GM12878 (cell line): Measurements from ENCODE around the gene TMEM52B.

Source experiments
- CEBPB ChIP-seq, 2 experiments: fragments of 150-350 bp in 1 of 2; IDR thresholded peaks; 2 replicates each; pipeline ENCODE4 v1.6.1; 2012 to 2014; ENCODE audit warnings: low read depth in 2 of 2, low read length in 2 of 2, borderline replicate concordance in 1 of 2, inconsistent platforms in 1 of 2
- EP300 ChIP-seq, 2 experiments: fragments of 150-350 bp in 1 of 2; IDR thresholded peaks; 2 replicates each; pipeline ENCODE4 v1.6.1; 2011 to 2012; ENCODE audit warnings: low read depth in 2 of 2, low read length in 2 of 2, borderline replicate concordance in 1 of 2, improper control_type of control experiment in 1 of 2, inconsistent platforms in 1 of 2; ENCODE audit not compliant: control insufficient read depth in 1 of 2
- SMC3 ChIP-seq: IDR thresholded peaks from 2 replicates; pipeline ENCODE4 v1.6.1; 2011; ENCODE audit warnings: low read length, improper control_type of control experiment, borderline replicate concordance
- SPI1 ChIP-seq: IDR thresholded peaks from 2 replicates; pipeline ENCODE4 v1.6.1; 2011; ENCODE audit warnings: low read depth, mild to moderate bottlenecking, low read length, moderate library complexity, borderline replicate concordance; ENCODE audit not compliant: insufficient read depth
- STAT1 ChIP-seq: fragments of 450-650 bp; conservative IDR thresholded peaks from 2 replicates; pipeline ENCODE4 v1.6.1; 2014; ENCODE audit warnings: antibody characterized with exemption, mild to moderate bottlenecking
- YY1 ChIP-seq: IDR thresholded peaks from 2 replicates; pipeline ENCODE4 v1.6.1; 2011; ENCODE audit warnings: low read depth, mild to moderate bottlenecking, low read length
- TF ChIP-seq, protein P1 (sequence below): fragments of 450-650 bp; formaldehyde crosslinking; IDR thresholded peaks from 2 replicates; pipeline ENCODE4 v1.5.0; 2022; ENCODE audit warnings: mild to moderate bottlenecking, missing genetic modification characterization
- TF ChIP-seq, protein P2 (sequence below): fragments of 450-650 bp; IDR thresholded peaks from 2 replicates; pipeline ENCODE4 v1.6.1; 2016; ENCODE audit warnings: mild to moderate bottlenecking, moderate library complexity, borderline replicate concordance
- TF ChIP-seq, protein P3 (sequence below): fragments of 450-650 bp; conservative IDR thresholded peaks from 2 replicates; pipeline ENCODE4 v1.6.1; 2017; ENCODE audit warnings: mild to moderate bottlenecking, moderate library complexity
- TF ChIP-seq, protein P4 (sequence below), 3 experiments: IDR thresholded peaks in 2 of 3; conservative IDR thresholded peaks in 1 of 3; 2 replicates each; pipeline ENCODE4 v1.5.1; 2011; ENCODE audit warnings: low read depth in 3 of 3, low read length in 3 of 3, mild to moderate bottlenecking in 3 of 3, control low read depth in 2 of 3, moderate library complexity in 2 of 3, inconsistent platforms in 1 of 3, mixed read lengths in 1 of 3; ENCODE audit not compliant: control insufficient read depth in 2 of 3, insufficient read depth in 1 of 3; ENCODE audit errors: extremely low read depth in 1 of 3

DNA sequence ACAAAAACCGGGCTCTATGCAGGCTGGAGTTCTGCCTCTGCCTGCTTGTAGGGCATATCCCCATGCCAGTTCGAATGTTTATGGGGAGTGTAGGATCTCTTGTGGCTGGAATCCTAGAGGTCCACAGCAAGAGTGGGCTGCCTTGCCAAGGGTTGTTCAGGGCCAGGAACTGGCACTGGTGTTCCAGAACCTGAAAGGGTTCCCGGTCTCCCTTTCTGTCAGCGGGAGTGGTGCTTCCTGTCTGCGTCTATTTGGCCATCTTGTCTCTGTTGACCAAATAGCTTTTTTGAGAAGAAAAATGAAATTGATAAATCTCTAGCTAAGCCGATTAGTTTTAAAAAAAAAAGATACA, 24.7 kb upstream of the TMEM52B start:
- TF ChIP-seq CEBPB (IDR thresholded peaks at IDR 0.05; ENCODE audit: borderline replicate concordance in 1 of 2, low read depth in 2 of 2, low read length in 2 of 2) (no peak), SPI1 (no peak), STAT1 (no peak), EP300 (IDR thresholded peaks at IDR 0.05; ENCODE audit: borderline replicate concordance in 1 of 2, control insufficient read depth in 1 of 2, low read depth in 2 of 2, low read length in 2 of 2) (no peak), YY1 (no peak), SMC3 (no peak)
- TF ChIP-seq, protein P1, sequence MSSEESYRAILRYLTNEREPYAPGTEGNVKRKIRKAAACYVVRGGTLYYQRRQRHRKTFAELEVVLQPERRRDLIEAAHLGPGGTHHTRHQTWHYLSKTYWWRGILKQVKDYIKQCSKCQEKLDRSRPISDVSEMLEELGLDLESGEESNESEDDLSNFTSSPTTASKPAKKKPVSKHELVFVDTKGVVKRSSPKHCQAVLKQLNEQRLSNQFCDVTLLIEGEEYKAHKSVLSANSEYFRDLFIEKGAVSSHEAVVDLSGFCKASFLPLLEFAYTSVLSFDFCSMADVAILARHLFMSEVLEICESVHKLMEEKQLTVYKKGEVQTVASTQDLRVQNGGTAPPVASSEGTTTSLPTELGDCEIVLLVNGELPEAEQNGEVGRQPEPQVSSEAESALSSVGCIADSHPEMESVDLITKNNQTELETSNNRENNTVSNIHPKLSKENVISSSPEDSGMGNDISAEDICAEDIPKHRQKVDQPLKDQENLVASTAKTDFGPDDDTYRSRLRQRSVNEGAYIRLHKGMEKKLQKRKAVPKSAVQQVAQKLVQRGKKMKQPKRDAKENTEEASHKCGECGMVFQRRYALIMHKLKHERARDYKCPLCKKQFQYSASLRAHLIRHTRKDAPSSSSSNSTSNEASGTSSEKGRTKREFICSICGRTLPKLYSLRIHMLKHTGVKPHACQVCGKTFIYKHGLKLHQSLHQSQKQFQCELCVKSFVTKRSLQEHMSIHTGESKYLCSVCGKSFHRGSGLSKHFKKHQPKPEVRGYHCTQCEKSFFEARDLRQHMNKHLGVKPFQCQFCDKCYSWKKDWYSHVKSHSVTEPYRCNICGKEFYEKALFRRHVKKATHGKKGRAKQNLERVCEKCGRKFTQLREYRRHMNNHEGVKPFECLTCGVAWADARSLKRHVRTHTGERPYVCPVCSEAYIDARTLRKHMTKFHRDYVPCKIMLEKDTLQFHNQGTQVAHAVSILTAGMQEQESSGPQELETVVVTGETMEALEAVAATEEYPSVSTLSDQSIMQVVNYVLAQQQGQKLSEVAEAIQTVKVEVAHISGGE = no peak
- TF ChIP-seq, protein P2, sequence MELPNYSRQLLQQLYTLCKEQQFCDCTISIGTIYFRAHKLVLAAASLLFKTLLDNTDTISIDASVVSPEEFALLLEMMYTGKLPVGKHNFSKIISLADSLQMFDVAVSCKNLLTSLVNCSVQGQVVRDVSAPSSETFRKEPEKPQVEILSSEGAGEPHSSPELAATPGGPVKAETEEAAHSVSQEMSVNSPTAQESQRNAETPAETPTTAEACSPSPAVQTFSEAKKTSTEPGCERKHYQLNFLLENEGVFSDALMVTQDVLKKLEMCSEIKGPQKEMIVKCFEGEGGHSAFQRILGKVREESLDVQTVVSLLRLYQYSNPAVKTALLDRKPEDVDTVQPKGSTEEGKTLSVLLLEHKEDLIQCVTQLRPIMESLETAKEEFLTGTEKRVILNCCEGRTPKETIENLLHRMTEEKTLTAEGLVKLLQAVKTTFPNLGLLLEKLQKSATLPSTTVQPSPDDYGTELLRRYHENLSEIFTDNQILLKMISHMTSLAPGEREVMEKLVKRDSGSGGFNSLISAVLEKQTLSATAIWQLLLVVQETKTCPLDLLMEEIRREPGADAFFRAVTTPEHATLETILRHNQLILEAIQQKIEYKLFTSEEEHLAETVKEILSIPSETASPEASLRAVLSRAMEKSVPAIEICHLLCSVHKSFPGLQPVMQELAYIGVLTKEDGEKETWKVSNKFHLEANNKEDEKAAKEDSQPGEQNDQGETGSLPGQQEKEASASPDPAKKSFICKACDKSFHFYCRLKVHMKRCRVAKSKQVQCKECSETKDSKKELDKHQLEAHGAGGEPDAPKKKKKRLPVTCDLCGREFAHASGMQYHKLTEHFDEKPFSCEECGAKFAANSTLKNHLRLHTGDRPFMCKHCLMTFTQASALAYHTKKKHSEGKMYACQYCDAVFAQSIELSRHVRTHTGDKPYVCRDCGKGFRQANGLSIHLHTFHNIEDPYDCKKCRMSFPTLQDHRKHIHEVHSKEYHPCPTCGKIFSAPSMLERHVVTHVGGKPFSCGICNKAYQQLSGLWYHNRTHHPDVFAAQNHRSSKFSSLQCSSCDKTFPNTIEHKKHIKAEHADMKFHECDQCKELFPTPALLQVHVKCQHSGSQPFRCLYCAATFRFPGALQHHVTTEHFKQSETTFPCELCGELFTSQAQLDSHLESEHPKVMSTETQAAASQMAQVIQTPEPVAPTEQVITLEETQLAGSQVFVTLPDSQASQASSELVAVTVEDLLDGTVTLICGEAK = no peak
- TF ChIP-seq, protein P3, sequence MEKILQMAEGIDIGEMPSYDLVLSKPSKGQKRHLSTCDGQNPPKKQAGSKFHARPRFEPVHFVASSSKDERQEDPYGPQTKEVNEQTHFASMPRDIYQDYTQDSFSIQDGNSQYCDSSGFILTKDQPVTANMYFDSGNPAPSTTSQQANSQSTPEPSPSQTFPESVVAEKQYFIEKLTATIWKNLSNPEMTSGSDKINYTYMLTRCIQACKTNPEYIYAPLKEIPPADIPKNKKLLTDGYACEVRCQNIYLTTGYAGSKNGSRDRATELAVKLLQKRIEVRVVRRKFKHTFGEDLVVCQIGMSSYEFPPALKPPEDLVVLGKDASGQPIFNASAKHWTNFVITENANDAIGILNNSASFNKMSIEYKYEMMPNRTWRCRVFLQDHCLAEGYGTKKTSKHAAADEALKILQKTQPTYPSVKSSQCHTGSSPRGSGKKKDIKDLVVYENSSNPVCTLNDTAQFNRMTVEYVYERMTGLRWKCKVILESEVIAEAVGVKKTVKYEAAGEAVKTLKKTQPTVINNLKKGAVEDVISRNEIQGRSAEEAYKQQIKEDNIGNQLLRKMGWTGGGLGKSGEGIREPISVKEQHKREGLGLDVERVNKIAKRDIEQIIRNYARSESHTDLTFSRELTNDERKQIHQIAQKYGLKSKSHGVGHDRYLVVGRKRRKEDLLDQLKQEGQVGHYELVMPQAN = no peak
- TF ChIP-seq, protein P4, sequence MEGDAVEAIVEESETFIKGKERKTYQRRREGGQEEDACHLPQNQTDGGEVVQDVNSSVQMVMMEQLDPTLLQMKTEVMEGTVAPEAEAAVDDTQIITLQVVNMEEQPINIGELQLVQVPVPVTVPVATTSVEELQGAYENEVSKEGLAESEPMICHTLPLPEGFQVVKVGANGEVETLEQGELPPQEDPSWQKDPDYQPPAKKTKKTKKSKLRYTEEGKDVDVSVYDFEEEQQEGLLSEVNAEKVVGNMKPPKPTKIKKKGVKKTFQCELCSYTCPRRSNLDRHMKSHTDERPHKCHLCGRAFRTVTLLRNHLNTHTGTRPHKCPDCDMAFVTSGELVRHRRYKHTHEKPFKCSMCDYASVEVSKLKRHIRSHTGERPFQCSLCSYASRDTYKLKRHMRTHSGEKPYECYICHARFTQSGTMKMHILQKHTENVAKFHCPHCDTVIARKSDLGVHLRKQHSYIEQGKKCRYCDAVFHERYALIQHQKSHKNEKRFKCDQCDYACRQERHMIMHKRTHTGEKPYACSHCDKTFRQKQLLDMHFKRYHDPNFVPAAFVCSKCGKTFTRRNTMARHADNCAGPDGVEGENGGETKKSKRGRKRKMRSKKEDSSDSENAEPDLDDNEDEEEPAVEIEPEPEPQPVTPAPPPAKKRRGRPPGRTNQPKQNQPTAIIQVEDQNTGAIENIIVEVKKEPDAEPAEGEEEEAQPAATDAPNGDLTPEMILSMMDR (IDR thresholded peaks at IDR 0.05 in 2 of 3, conservative IDR thresholded peaks at IDR 0.05 in 1 of 3; ENCODE audit: control insufficient read depth in 2 of 3, extremely low read depth in 1 of 3, insufficient read depth in 1 of 3, low read depth in 3 of 3, low read length in 3 of 3) = no peak
